ES-I3 (cell line): ENCODE results near the gene SEL1L3.

Experiments used
- H3K36me3 ChIP-seq: 2 replicates; pipeline ENCODE4 v1.6.1; 2013; ENCODE audit warnings: mild to moderate bottlenecking, low read length, control low read depth, moderate library complexity; ENCODE audit not compliant: insufficient read depth
- H3K4me1 ChIP-seq: 2 replicates; pipeline ENCODE4 v1.6.1; 2013; ENCODE audit warnings: mild to moderate bottlenecking, control low read depth, low read length; ENCODE audit not compliant: insufficient read depth
- H3K9ac ChIP-seq: 2 replicates; pipeline ENCODE4 v1.6.1; 2013; ENCODE audit warnings: low read depth, mild to moderate bottlenecking, low read length, moderate library complexity
- H3K9me3 ChIP-seq: 2 replicates; pipeline ENCODE4 v1.6.1; 2013; ENCODE audit warnings: mild to moderate bottlenecking, low read length, moderate library complexity; ENCODE audit not compliant: control insufficient read depth, insufficient read depth

SEL1L3 gene

GRCh38 chr4:25856756-25857155 is 6.0 kb downstream of the SEL1L3 start:
- no peaks in the 10 kb centered on the region for H3K9me3 ChIP-seq
- H3K4me1 ChIP-seq, result peaks cover 25% of the 10 kb centered on the region
- H3K36me3 ChIP-seq, result no peaks in the 10 kb centered on the region
- no peak overlapping the region for H3K9ac ChIP-seq

DNA sequence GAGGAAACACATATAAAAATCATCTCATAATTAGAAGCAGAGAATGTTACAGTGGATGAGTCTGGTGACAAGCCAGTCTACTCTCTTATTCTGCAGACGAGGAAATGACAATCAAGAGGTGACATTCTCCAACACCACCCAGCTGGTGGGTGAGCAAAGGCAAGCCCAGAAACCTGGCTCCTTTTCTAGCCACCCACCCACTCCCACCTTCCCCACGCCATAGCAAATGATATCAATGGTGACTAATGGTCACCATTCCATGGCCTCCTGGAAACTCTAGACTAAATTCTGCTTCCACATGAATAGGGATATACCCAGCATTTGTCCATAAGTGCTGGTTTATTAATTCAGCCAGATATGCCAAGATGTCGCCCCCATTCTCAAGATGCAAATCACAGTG is 10.7 kb downstream of the SEL1L3 start:
- no peak overlapping the region for H3K9ac ChIP-seq
- H3K9me3 ChIP-seq, result no peaks in the 10 kb centered on the region
- 0 out of 2 replicates have a peak, but pooled peaks cover 6% of the 10 kb centered on the region for H3K4me1 ChIP-seq
- H3K36me3 ChIP-seq, result no peaks in the 10 kb centered on the region

GRCh38 chr4:25847329-25847728 is 15.5 kb downstream of the SEL1L3 start:
- Histone ChIP-seq H3K9ac (no peak overlapping the region), H3K36me3 (no peaks in the 10 kb centered on the region)

GRCh38 chr4:25845841-25846653 is 16.7 kb downstream of the SEL1L3 start:
- Histone ChIP-seq H3K36me3 (no peaks in the 10 kb centered on the region), H3K9me3 (no peaks in the 10 kb centered on the region), H3K4me1 (peaks cover 23% of the 10 kb centered on the region), H3K9ac (no peak overlapping the region)

More at GRCh38 chr4:25847329-25847728, 15.5 kb downstream of the SEL1L3 start:
- Histone ChIP-seq H3K9me3 (no peaks in the 10 kb centered on the region), H3K4me1 (peaks cover 23% of the 10 kb centered on the region)

- Histone ChIP-seq H3K4me1 (peaks cover 23% of the 10 kb centered on the region), H3K36me3 (no peaks in the 10 kb centered on the region), H3K9me3 (no peaks in the 10 kb centered on the region), H3K9ac (no peak overlapping the region)
These were observed 17.7 kb downstream of the SEL1L3 start for GRCh38 chr4:25844961-25845712.

- Histone ChIP-seq H3K36me3 (no peaks in the 10 kb centered on the region), H3K9ac (no peak overlapping the region), H3K4me1 (peaks cover 31% of the 10 kb centered on the region), H3K9me3 (no peaks in the 10 kb centered on the region)
These were observed 19.3 kb downstream of the SEL1L3 start for GRCh38 chr4:25843340-25844097.

GRCh38 chr4:25842229-25842845 is 20.5 kb downstream of the SEL1L3 start:
- no peaks in the 10 kb centered on the region for H3K9me3 ChIP-seq
- no peak overlapping the region for H3K9ac ChIP-seq
- no peaks in the 10 kb centered on the region for H3K36me3 ChIP-seq
- H3K4me1 ChIP-seq, result peaks cover 31% of the 10 kb centered on the region

DNA sequence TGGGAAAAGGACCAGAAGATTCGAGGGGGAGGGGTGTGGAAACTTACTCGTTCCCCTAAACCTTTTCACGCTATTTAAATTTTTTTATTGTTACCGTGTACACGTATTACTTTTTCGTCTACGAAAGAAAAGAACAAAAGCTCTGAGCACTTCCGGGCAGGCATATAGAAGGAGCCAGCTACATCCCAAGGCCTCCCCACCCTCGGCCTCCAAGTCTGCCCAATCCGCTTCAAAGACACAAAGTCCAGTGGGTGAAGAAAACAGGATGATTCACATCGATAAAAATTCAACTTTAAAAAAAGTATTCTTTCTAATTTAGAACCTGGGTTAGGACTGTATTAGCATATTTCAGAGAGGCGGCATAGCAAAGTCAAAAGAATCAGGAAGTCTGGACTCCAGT is 23.1 kb downstream of the SEL1L3 start:
- no peaks in the 10 kb centered on the region for H3K9me3 ChIP-seq
- H3K36me3 ChIP-seq, result no peaks in the 10 kb centered on the region
- no peak overlapping the region for H3K9ac ChIP-seq
- peaks cover 24% of the 10 kb centered on the region for H3K4me1 ChIP-seq

DNA sequence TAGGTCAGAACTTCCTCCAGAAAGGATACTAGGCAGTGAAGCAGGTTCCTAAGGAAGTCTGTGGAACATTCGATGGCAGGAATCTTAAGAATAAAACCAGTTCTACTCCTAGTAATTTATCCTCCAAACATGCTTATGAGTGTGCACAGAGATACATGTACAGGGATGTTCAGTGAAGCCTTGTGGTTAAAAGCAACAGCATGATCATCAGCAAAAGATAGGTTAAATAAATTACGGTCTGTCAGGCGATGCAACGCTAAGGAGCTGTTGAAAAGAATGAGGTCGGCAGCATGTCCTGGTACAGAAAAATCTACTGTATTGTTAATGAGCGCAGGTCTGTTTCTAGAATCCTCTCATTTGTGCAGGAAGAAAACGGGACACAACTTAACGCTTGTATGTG is 23.6 kb downstream of the SEL1L3 start:
- H3K9ac ChIP-seq, result no peak overlapping the region
- no peaks in the 10 kb centered on the region for H3K9me3 ChIP-seq
- peaks cover 22% of the 10 kb centered on the region for H3K4me1 ChIP-seq
- no peaks in the 10 kb centered on the region for H3K36me3 ChIP-seq

DNA sequence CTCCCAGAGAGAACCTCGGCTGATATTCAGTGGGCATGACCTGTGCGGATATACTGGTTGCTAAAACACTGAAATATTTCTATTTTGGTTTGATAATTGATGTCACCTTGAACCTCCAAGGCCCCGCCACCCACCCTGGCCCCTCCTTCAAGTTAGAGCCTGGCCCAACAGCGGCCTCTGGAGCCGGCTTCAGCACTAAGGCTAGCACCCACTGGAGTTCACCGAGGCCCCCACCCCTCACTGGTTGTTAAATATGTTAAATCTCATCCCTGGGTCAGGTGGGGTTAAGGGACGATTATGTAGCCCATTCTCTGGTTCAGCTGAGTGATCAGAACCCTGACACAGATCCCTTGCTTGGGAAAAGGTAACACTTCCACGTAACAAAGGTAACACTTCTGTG is 24.3 kb downstream of the SEL1L3 start:
- peaks cover 18% of the 10 kb centered on the region for H3K4me1 ChIP-seq
- H3K36me3 ChIP-seq, result no peaks in the 10 kb centered on the region
- no peaks in the 10 kb centered on the region for H3K9me3 ChIP-seq
- H3K9ac ChIP-seq, result no peak overlapping the region

GRCh38 chr4:25837107-25837506 is 25.7 kb downstream of the SEL1L3 start:
- Histone ChIP-seq H3K9me3 (no peaks in the 10 kb centered on the region), H3K4me1 (peaks cover 8% of the 10 kb centered on the region; the same call in 1 of the 2 replicates), H3K36me3 (no peaks in the 10 kb centered on the region), H3K9ac (no peak overlapping the region)

GRCh38 chr4:25835384-25835783 is 27.4 kb downstream of the SEL1L3 start:
- H3K4me1 ChIP-seq, result peaks cover 8% of the 10 kb centered on the region; the same call in 1 of the 2 replicates
- H3K9ac ChIP-seq, result no peak overlapping the region
- H3K9me3 ChIP-seq, result no peaks in the 10 kb centered on the region
- no peaks in the 10 kb centered on the region for H3K36me3 ChIP-seq

- no peaks in the 10 kb centered on the region for H3K9me3 ChIP-seq
- H3K9ac ChIP-seq, result no peak overlapping the region
- peaks cover 7% of the 10 kb centered on the region; the same call in 1 of the 2 replicates for H3K4me1 ChIP-seq
- H3K36me3 ChIP-seq, result no peaks in the 10 kb centered on the region
These were observed 28.2 kb downstream of the SEL1L3 start for GRCh38 chr4:25834411-25835107.
